Measurements from ENCODE around the gene CLEC1A.

DNA sequence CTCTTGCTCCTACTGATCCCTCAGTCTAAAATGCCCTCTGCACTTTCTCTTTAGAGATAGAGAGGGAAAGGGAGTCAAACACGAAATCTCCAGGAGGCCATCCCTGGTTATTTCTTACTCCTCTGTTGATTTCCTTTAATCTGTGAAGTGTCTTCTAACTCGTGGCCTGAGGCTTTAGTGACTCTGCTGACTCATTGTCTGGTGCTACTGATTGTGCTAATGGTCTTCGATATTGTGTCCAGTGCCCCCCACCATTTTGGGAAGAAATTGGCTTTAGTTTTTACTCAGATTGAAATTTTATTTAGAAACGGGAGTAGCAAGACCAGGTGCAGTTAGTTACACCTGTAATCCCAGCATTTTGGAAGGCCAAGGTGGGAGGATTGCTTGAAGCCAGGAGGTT, 67.5 kb downstream of the CLEC1A start:
- no peak for TF ChIP-seq ZNF274 (IDR thresholded peaks at IDR 0.05; ENCODE audit: low read depth, low read length)
- no peak for TF ChIP-seq SUZ12 (IDR thresholded peaks at IDR 0.05; ENCODE audit: extremely low read depth, insufficient read depth, insufficient read length)
